GM12874 (cell line): ENCODE measurements around the gene TRAPPC11.

ENCODE experiments used
- CTCF ChIP-seq: IDR thresholded peaks from 2 replicates; pipeline ENCODE4 v1.5.1; 2011; ENCODE audit warnings: low read depth, mild to moderate bottlenecking, control low read depth, low read length, moderate library complexity; ENCODE audit not compliant: insufficient read depth

Gene TRAPPC11

GRCh38 chr4:183659029-183659871, at the start of gene TRAPPC11, which contains the start of gene RWDD4:
TRAPPC11 (plus strand) TSS chr4:183659293; CDS start chr4:183663868, 4,575 bp downstream.
RWDD4 (minus strand) TSS chr4:183659185; CDS start chr4:183658952, 233 bp downstream.
- 0 out of 2 replicates have a peak, but pooled peaks have one; percentile 11 for TF ChIP-seq CTCF

GRCh38 chr4:183610033-183610432, 49.1 kb upstream of the TRAPPC11 start:
- TF ChIP-seq CTCF = no peak

- no peak for TF ChIP-seq CTCF
These were observed 48.5 kb upstream of the TRAPPC11 start for GRCh38 chr4:183610613-183611012.

GRCh38 chr4:183611210-183611830, 47.8 kb upstream of the TRAPPC11 start:
- TF ChIP-seq CTCF = no peak

- TF ChIP-seq CTCF = no peak
These were observed 46.5 kb upstream of the TRAPPC11 start for GRCh38 chr4:183612329-183613250.

- no peak for TF ChIP-seq CTCF
These were observed 42.0 kb upstream of the TRAPPC11 start for GRCh38 chr4:183617075-183617474.

- no peak for TF ChIP-seq CTCF
These were observed 40.4 kb upstream of the TRAPPC11 start for GRCh38 chr4:183618681-183619080.
